ENCODE data around the gene SYTL3.

SYTL3 gene

GRCh38 chr6:158642097-158642601, 7.7 kb upstream of the SYTL3 start:
- peak; percentile 53 for DNase-seq

- DNase-seq, result no peak
Measured at GRCh38 chr6:158643836-158644230, 6.0 kb upstream of the SYTL3 start.

- peak; percentile 96 for DNase-seq
Measured at GRCh38 chr6:158644231-158645063, 5.4 kb upstream of the SYTL3 start, which contains the start of gene DYNLT1. TSS of gene DYNLT1 (minus strand) at chr6:158644743. CDS start at chr6:158644708, 35 bp downstream.

GRCh38 chr6:158645064-158646022, 4.5 kb upstream of the SYTL3 start:
- DNase-seq, result peak; percentile 50

GRCh38 chr6:158646023-158646910, 3.6 kb upstream of the SYTL3 start:
- peak; percentile 63 for DNase-seq

GRCh38 chr6:158647501-158647900, 2.4 kb upstream of the SYTL3 start:
- peak; percentile 6 for DNase-seq

- DNase-seq, result peak; percentile 29
Measured at GRCh38 chr6:158648682-158649131, 1.1 kb upstream of the SYTL3 start.

GRCh38 chr6:158651981-158652737, 2.3 kb downstream of the SYTL3 start:
- peak; percentile 5 for DNase-seq

- peak; percentile 47 for DNase-seq
Measured at GRCh38 chr6:158653577-158654354, 3.9 kb downstream of the SYTL3 start.

- peak; percentile 89 for DNase-seq
Measured at GRCh38 chr6:158654498-158654897, 4.6 kb downstream of the SYTL3 start.

- peak; percentile 13 for DNase-seq
Measured at GRCh38 chr6:158654960-158655489, 5.2 kb downstream of the SYTL3 start.

GRCh38 chr6:158655569-158656450, 6.0 kb downstream of the SYTL3 start:
- DNase-seq, result peak; percentile 53

- peak; percentile 45 for DNase-seq
Measured at GRCh38 chr6:158656986-158657385, 7.1 kb downstream of the SYTL3 start.

GRCh38 chr6:158660333-158660754, 10.5 kb downstream of the SYTL3 start:
- no peak for DNase-seq

- no peak for DNase-seq
Measured at GRCh38 chr6:158661156-158661685, 11.4 kb downstream of the SYTL3 start.

- no peak for DNase-seq
Measured at GRCh38 chr6:158662607-158662953, 12.7 kb downstream of the SYTL3 start.

GRCh38 chr6:158662954-158663624, 13.2 kb downstream of the SYTL3 start:
- no peak for DNase-seq

GRCh38 chr6:158663625-158664165, 13.8 kb downstream of the SYTL3 start:
- no peak for DNase-seq

Data from islet precursor cell (in vitro differentiated cells).